ENCODE results near the gene MUC2.

Gene MUC2

DNA sequence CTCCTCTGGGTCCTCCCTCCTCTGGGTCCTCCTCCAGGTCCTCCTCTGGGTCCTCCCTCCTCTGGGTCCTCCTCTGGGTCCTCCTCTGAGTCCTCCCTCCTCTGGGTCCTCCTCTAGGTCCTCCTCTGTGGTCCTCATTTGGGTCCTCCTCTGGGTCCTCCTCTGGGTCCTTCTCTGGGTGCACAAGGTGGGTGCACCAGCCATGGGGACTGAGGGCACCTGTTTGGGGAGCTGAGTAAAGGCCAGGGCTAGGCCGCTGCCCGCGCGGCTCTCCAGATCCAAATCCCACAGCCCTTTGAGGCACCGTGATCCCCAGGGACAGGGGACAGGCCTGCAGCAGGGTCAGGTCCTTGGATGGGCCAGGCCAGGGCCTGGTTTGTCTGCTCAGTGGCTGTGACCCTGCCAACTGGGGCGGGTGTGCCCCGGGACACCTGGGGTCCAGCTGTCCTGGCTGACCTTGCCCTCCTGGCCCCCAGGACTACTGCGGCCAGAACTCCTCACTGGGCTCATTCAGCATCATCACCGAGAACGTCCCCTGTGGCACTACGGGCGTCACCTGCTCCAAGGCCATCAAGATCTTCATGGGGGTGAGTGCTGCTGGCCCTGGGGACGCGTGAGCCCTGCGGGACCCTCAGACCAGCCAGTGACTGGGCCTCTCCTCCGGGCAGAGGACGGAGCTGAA is 12.7 kb downstream of the MUC2 start:
- DNase-seq (ENCODE audit: low read depth, low spot score) = no peak

DNA sequence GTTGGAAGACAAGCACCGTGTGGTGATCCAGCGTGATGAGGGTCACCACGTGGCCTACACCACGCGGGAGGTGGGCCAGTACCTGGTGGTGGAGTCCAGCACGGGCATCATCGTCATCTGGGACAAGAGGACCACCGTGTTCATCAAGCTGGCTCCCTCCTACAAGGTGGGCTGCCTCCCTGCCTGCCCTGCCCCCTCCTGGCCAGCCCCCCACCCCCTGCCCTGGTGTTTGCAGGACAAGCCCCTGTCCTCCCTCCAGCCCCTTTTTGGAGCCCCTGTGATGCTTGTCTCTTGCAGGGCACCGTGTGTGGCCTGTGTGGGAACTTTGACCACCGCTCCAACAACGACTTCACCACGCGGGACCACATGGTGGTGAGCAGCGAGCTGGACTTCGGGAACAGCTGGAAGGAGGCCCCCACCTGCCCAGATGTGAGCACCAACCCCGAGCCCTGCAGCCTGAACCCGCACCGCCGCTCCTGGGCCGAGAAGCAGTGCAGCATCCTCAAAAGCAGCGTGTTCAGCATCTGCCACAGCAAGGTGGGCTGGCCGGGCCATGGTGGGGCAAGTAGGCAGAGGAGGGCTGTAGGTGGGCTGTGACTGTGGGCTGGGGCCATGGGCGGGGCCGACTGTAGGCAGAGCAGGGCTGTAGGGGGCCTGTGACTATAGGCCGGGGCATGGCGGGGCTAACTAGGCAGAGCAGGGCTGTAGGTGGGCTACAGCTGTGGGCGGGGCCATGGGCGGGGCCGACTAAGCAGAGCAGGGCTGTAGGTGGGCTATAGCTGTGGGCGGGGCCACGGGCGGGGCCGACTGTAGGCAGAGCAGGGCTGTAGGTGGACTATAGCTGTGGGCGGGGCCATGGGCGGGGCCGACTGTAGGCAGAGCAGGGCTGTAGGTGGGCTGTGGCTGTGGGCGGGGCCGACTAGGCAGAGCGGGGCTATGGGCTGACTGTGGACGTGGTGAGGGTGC is 13.6 kb downstream of the MUC2 start:
- DNase-seq (ENCODE audit: low read depth, low spot score) = no peak

DNA sequence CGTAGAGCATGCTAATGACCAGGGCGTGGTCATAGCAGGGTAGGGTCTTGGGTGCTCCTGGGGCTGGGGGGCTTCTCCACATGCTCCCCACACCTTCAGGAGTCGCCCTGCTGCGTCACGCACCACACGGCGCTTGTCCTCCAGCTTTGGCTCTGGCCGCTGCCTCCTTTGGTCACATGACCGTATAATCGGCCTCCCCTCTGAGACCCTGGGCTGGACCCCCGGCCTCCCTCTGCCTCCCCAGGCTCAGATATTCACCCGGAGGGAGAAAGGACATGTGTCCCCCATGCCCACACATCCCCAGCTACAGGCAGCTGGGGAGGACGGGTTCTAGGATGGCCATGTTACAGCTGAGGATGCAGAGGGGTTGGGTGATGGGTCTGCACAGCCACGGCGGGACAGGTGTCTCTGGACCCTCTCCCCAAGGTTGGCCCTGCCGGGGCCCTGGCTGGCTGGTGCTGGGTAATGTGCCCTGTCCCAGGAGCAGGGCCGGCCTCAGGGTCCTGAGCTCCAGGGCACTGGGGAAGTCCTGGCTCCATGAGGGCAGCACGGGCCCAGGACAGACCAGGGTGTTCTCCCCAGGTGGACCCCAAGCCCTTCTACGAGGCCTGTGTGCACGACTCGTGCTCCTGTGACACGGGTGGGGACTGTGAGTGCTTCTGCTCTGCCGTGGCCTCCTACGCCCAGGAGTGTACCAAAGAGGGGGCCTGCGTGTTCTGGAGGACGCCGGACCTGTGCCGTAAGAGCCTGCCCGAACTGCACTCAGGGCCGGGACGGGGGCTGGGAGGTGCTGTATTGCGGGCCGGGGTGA is 14.5 kb downstream of the MUC2 start:
- no peak for DNase-seq (ENCODE audit: low read depth, low spot score)

DNA sequence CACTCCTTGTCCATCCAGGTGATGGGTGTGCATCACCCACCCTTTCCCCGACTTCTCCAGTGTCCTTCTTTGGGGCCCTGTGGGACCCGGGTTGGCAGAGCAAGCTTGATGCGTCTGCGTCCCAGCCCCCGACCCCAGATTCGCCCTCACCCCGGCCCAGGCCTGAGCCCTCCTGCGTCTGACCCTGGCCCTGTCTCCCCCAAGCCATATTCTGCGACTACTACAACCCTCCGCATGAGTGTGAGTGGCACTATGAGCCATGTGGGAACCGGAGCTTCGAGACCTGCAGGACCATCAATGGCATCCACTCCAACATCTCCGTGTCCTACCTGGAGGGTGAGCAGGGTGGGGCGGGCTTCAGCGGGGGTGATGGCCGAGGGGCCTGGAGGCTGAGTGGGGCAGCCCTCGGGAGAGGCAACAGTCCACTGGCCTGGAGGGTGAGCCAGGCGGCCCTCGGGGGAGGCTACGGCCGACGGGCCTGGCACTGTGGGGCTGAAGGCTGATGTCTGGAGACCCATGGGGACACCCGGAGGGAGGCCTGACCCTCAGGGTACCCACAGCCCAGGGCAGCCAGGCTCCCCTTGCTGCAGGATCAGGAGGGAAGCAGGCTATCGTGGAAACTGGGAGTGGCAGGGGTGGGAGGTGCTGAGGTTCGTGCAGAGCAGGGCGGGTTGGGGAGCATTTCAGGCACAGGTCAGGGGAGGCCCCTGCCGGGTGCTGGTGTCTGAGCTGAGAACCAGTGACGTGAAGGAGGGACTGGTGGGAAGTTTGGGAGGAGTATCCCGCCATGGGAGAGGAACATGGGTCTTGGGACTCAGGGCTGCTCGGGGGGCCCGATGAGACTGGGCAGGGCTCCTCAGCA is 15.3 kb downstream of the MUC2 start:
- no peak for DNase-seq (ENCODE audit: low read depth, low spot score)

DNA sequence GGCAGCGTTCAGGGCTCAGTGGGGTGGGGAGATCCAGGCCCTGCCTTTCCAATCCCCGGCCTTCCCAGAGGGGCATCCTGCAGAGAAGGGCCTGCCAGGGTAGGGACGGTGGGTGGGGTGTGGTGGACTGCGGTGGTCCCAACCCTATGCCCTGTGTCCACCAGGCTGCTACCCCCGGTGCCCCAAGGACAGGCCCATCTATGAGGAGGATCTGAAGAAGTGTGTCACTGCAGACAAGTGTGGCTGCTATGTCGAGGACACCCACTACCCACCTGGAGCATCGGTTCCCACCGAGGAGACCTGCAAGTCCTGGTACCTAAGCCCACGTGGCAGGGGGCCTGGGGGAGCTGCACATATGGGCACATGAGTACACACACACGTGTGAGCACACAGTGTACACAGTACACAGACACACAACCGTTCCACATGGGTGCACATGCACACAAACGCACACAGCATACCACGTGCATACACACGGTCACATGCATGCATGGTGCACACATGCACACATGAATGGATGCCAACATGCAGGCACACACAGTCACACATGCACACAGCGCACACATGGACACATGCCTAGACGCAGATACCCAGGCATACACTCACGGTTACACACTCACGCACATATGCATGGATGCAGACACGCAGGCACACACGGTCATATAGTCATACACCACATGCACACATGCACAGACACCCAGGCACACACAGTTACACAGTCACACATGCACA is 16.1 kb downstream of the MUC2 start:
- no peak for DNase-seq (ENCODE audit: low read depth, low spot score)

DNA sequence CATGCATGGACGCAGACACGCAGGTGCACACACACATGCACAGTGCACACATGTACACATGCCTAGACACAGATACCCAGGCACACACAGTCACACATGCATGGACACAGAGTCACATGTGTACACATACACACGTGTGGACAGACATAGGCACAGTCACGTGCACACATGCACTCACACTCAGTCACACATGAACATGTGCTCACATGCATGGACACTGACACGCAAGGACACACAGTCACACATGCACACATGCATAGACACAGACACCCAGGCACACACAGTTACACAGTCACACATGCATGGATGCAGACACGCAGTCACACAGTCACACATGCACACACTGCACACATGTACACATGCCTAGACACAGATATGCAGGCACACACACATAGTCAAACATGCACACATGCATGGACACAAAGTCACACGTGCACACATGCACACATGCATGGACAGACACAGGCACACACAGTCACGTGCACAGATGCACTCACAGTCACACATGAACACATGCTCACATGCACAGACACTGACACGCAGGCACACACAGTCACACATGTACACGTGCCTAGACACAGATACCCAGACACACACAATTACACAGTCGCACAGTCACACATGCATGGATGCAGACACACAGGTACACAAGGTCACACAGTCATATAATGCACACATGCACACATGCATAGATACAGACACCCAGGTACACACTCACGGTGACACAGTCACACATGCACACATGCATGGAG is 16.8 kb downstream of the MUC2 start:
- DNase-seq (ENCODE audit: low read depth, low spot score) = no peak

DNA sequence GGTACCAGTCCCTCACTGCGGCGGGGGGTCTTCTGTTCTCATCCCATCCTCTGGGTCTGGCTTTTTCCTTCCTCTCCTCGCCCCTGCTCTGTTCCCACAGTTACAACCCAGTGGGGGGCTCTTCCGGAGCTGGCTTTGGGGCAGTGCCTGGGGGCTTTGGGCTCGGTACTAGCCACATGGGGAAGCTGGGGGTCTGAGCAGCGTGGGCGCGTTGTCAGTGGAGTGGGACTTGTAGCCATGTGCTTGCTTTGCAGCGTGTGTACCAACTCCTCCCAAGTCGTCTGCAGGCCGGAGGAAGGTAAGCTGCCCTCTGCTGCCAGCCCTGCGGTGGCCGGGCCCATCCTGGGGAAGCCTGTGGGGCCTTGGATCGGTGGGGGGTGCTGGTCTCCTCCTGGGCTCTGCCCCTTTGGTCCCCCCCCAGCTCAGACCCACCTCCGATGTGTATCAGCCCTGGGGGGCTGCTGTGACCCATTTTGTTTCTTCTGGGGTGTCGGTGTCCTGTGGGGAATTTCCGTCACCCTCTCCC is 17.5 kb downstream of the MUC2 start:
- DNase-seq (ENCODE audit: low read depth, low spot score) = no peak

DNA sequence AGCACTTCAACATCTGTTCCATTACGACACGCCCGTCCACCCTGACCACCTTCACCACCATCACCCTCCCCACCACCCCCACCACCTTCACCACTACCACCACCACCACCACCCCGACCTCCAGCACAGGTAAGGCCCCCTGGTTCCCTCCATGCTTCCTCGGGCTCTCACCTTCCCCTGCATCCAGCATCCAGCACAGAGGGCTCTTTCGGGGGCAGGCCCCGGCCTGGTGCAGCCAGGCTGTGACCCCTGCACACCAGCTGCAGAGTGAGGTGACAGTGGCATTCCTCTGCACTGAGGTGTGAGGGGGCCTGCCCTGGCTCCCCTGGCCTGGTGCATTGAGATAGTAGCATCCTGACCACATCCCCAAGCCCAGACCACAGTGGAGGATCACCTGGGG is 18.2 kb downstream of the MUC2 start:
- DNase-seq (ENCODE audit: low read depth, low spot score) = no peak

DNA sequence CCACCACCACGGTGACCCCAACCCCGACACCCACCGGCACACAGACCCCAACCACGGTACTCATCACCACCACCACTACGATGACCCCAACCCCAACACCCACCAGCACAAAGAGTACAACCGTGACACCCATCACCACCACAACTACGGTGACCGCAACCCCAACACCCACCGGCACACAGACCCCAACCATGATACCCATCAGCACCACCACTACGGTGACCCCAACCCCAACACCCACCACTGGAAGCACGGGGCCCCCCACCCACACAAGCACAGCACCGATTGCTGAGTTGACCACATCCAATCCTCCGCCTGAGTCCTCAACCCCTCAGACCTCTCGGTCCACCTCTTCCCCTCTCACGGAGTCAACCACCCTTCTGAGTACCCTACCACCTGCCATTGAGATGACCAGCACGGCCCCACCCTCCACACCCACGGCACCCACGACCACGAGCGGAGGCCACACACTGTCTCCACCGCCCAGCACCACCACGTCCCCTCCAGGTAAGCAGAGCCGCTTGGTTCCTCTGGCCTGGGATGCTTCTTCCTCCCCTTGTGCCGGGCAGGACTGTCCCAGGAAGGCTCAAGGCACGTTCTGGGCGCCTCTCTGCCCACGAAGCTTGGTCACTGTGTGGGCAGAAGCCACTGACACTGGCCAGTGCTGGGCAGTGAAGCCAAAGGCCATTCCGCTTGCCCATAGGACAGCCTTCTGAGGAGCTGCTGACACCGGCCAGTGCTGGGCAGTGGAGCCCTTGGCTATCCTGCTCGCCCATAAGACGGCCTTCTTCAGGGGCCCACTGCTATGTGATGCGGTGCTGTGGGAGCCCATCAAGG is 25.1 kb downstream of the MUC2 start:
- DNase-seq (ENCODE audit: low read depth, low spot score) = no peak

DNA sequence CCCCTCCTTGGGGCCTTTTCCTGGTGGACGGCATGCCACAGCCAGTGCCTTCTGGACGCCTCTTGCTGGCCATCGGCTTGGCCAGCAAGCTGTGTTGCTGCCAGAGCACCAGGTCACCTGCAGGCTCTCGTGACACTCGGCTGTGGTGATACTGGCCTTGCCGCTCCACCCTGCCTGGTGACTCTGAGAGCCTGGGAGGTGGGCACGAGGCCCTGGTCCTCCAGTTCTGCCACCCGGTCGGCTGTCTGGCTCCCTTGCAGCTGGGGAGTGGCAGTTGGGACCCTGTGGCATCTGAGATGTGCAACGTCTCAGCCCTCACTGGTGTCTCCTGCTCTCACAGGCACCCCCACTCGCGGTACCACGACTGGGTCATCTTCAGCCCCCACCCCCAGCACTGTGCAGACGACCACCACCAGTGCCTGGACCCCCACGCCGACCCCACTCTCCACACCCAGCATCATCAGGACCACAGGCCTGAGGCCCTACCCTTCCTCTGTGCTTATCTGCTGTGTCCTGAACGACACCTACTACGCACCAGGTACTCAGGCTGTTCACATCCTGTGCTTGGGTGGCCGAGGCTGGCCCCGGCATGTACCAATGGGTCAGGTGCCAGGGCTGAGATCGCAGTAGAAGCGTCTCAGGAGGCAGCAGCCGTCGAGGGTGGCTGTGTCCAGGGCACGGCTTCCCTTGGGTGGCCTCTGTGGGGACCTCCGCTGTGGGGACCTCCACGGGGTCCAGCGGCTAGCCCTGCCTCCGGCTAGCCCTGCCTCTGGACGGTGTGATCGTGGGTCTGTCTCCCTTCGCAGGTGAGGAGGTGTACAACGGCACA is 26.0 kb downstream of the MUC2 start:
- no peak for DNase-seq (ENCODE audit: low read depth, low spot score)

DNA sequence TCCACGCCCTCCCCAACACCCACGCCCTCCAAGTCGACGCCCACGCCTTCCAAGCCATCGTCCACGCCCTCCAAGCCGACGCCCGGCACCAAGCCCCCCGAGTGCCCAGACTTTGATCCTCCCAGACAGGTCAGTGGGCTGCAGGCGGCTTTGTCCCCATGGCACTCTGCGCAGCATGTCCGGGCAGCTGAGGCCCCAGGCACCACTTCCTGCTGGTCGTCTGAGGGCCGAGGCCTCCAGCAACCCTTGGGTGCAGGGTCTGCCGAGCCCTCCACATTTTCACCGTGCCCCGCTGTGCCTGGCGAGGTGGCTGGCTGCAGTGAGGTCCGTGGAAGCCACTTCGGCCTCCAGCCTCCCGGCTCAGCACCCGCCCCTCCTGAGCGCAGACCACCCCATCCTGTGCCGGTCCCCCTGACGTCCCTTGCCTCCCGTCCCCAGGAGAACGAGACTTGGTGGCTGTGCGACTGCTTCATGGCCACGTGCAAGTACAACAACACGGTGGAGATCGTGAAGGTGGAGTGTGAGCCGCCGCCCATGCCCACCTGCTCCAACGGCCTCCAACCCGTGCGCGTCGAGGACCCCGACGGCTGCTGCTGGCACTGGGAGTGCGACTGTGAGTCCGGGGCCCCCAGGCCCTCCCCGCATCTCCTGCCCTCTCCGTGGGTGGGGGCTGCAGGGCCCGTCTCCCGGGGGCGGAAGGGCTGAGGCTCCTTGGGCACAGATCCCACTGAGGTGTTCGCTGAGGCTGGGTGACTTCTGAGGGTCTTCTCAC is 26.8 kb downstream of the MUC2 start:
- no peak for DNase-seq (ENCODE audit: low read depth, low spot score)

DNA sequence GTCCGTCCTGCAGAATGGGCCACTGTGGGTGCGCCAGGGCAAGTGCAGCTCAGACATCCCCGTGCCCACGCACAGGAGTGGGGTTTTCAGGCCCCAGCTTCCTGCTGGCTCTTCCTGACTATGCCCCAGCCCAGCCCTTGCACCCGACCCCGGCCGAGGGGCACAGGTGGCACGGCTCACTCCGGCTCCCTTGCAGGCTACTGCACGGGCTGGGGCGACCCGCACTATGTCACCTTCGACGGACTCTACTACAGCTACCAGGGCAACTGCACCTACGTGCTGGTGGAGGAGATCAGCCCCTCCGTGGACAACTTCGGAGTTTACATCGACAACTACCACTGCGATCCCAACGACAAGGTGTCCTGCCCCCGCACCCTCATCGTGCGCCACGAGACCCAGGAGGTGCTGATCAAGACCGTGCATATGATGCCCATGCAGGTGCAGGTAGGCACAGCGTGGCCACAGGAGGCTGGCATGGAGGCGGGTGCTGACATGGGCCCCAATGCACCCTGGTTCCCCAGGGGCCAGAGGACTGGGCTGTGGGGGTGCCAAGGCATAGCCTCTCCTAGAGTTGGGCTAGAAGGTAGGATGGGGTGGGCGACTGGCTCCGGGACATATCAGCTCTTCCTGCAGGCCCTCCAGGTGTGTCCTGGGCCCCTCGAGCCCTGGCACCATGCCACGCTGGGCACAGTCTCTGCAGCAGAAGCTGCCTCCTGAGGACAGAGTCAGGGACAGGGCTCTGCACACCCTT is 27.7 kb downstream of the MUC2 start:
- no peak for DNase-seq (ENCODE audit: low read depth, low spot score)

DNA sequence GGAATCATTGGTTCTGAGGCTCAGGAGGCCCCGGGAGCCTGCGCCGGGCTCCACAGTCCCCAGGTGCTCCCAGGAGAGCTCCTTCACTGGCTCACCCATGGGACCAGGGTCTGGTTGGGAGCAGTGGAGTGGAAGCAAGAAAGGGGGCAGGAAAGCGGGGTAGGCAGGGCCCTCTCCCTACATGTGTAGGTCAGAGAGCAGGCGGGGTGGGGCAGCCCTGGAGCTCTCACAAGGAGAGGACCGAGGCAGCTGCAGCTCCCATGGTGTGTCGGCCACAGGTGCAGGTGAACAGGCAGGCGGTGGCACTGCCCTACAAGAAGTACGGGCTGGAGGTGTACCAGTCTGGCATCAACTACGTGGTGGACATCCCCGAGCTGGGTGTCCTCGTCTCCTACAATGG is 28.3 kb downstream of the MUC2 start:
- no peak for DNase-seq (ENCODE audit: low read depth, low spot score)

DNA sequence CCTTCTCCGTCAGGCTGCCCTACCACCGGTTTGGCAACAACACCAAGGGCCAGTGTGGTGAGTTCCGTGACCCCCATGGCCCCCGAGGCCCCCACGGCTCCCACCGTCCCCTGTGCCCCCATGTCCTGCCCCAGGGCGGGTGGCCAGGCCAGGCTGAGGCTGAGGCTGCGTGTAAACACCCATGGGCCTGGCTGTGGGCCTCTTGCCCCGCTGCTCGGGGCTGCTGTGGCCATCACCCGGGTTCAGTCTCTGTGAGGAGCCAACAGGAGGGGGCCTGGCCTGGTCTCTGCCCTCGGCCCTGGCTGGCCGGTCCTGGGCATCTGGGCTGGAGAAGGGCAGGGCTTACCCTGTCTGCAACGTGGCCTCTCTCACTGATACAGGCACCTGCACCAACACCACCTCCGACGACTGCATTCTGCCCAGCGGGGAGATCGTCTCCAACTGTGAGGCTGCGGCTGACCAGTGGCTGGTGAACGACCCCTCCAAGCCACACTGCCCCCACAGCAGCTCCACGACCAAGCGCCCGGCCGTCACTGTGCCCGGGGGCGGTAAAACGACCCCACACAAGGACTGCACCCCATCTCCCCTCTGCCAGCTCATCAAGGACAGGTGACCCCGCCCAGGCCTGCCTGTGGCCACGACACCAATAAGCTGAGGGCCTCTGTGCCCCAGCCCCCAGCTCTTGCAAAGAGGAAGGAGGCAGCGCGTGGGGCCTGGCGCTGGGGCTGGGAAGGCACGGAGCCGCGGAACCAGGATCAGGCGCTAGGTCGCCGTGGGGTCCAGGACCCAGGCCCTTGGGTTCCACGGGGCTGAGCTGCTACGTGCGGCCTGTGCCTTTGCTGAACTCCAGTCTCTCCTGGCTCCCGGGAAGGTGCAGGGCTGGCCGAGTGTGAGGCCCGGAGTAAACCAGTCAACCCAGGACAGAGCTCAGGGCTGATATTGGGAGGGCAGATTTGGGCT is 29.0 kb downstream of the MUC2 start:
- no peak for DNase-seq (ENCODE audit: low read depth, low spot score)

Data from smooth muscle cell of the brain vasculature (primary cell).